Spleen (tissue), 11 donors: ENCODE results near the gene TYW1. TPM values are rescaled to one million over a fixed set of nuclear protein-coding genes. Genes with fewer than 3 reads are reported as not detected.
"Not testable (repeated sequence)": the region's sequence is repeated elsewhere in the genome, so short reads cannot be mapped to it uniquely, and the experiment has no call there.

Experiments
- DNase-seq: peaks from one replicate; pipeline ENCODE4 v3.0.0-alpha.2; 2020
- H3K27ac ChIP-seq, 8 donors: fragments of 200-600 bp; sonication (generic) in 7 of 8; 1 replicate in 4 of 8; 2 replicates in 4 of 8; pipeline versions ENCODE4 v1.5.0 to v1.8.0; 2016 to 2021; ENCODE audit warnings: inconsistent platforms in 4 of 8, mild to moderate bottlenecking in 4 of 8, moderate library complexity in 1 of 8
- H3K27me3 ChIP-seq, 7 donors: fragments of 200-600 bp; sonication (generic) in 6 of 7; replicated peaks in 1 of 7; 1 replicate in 4 of 7; 2 replicates in 3 of 7; pipeline versions ENCODE4 v1.5.0 to v1.8.0; 2016 to 2021; ENCODE audit warnings: inconsistent platforms in 3 of 7, mild to moderate bottlenecking in 1 of 7
- H3K36me3 ChIP-seq, 6 donors: fragments of 200-600 bp; sonication (generic) in 5 of 6; 1 replicate in 4 of 6; 2 replicates in 2 of 6; pipeline versions ENCODE4 v1.5.0 to v1.8.0; 2016 to 2021; ENCODE audit warnings: inconsistent platforms in 2 of 6
- H3K4me1 ChIP-seq, 6 donors: fragments of 200-600 bp; sonication (generic) in 5 of 6; 1 replicate in 3 of 6; 2 replicates in 3 of 6; pipeline versions ENCODE4 v1.5.0 to v1.8.0; 2016 to 2021; ENCODE audit warnings: inconsistent platforms in 3 of 6
- H3K4me3 ChIP-seq, 8 donors: fragments of 200-600 bp; sonication (generic) in 7 of 8; 1 replicate in 4 of 8; 2 replicates in 4 of 8; pipeline versions ENCODE4 v1.5.0 to v1.8.0; 2016 to 2021; ENCODE audit warnings: inconsistent platforms in 4 of 8, mild to moderate bottlenecking in 4 of 8, moderate library complexity in 2 of 8
- H3K9me3 ChIP-seq, 8 donors: fragments of 200-600 bp; sonication (generic) in 7 of 8; 1 replicate in 4 of 8; 2 replicates in 4 of 8; pipeline versions ENCODE4 v1.5.0 to v1.8.0; 2016 to 2021; ENCODE audit warnings: inconsistent platforms in 4 of 8
- POLR2A ChIP-seq, 3 donors: fragments of 450-650 bp; IDR thresholded peaks; one replicate each; pipeline ENCODE4 v1.5.1; 2017; ENCODE audit warnings: antibody characterized with exemption in 3 of 3, mild to moderate bottlenecking in 1 of 3
- POLR2AphosphoS5 ChIP-seq, 3 donors: sonication (generic); formaldehyde crosslinking; IDR thresholded peaks; one replicate each; pipeline ENCODE4 v1.5.1; 2017; ENCODE audit warnings: antibody characterized with exemption in 3 of 3
- WGBS, 5 donors: extraction: QIAGEN DNeasy Blood & Tissue Kit in 3 of 5; methylation state at CpG; one replicate each; pipeline versions ENCODE4 v1.1.5 to v1.1.7; 2013 to 2018; 5-methylcytosine and 5-hydroxymethylcytosine counted together
- intact Hi-C: fragments of 100-400 bp; cut with DNase I; formaldehyde crosslinking; loops from one replicate; pipeline ENCODE4 v1.15.0; 2023; ENCODE audit warnings: low total_unique reads
- polyA plus RNA-seq, 3 donors: library from polyadenylated mRNA; stranded (reverse); fragments of 200-250 nt; gene quantifications; one replicate each; pipeline ENCODE4 v1.2.1, GENCODE V29; 2013
- total RNA-seq, 7 donors: library from RNA; depleted of rRNA in 3 of 7; stranded (reverse); fragments of >200 nt in 3 of 7; fragmentation: NEBNext Ultra II Directional in 4 of 7; extraction: Animal tissue kit (Norgen Biotek cat#: 25700) in 4 of 7; gene quantifications; one replicate each; pipeline versions ENCODE4 v1.1.0 to v1.2.1, GENCODE V29; 2016 to 2021
- TF ChIP-seq, protein P1 (sequence below), 11 experiments: fragments of 200-600 bp in 7 of 11; fragments of 450-650 bp in 4 of 11; sonication (generic) in 4 of 11; IDR thresholded peaks in 8 of 11; conservative IDR thresholded peaks in 3 of 11; 1 replicate in 7 of 11; 2 replicates in 4 of 11; pipeline versions ENCODE4 v1.4.0 to v1.8.0; 2016 to 2021; ENCODE audit warnings: antibody characterized with exemption in 11 of 11, inconsistent platforms in 4 of 11, mild to moderate bottlenecking in 1 of 11
- donor health status: healthy with polysubstance abuse.
- donor health status: DM: no; HTN: no; CAD: no; lungs with moderate emphysema.
- donor health status: DM: no; HTN: no; CAD: no.
- donor health status: Bipolar disorder and iron deficiency.
- donor health status: healthy.
- donor health status: DM: no; HTN: no; CAD: no.
- donor health status: DM: yes; HTN: yes; CAD: no.

TYW1 gene
- total and polyA plus RNA-seq, 10 donors = 4.9 to 83.6 (median 20.8) TPM

DNA sequence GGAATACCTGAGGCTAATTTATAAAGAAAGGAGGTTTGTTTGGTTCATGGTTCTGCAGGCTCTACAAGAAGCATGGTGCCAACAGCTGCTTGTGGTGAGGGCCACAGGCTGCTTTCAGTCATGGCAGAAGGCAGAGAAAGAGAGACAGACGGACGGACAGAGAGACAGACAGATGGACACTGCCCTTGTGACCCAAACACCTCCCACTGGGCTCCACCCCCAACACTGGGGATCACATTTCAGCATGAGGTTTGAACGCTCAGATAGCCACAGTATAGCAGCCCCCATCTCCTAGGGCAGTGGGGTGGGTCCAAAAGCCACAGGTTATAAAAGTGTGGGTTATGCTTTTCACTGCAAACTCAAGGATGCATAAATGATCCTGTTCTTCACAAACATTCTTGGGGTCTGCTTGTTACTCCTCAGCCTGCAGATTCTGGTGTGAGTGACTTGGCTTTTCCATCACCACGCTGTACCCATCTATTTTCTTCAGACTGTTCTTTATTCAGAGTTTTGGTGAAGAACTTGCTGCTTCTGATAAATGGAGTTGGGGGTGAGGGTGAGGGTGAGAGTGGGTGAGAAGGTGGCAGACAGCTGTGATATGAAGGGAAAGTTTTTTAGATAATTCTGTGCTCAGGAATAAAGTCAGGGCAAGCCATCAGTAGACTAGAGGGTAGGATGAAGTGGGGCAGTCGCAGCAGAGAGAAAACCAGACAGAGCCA lies 194.5 kb downstream of the TYW1 start:
- WGBS, 5 donors = 83 to 99% (median 93%) methylated on average over 4 to 5 of the region's 5 CpGs
- H3K27ac ChIP-seq, intact Hi-C loops, DNase-seq, H3K27me3 ChIP-seq, H3K4me3 ChIP-seq, H3K4me1 ChIP-seq: not testable (repeated sequence)
- H3K9me3 ChIP-seq = peaks cover 0 to 13% (median 6%) of the 10 kb centered on the region in 8 donors
- peaks cover 0 to 15% (median 7%) of the 10 kb centered on the region in 6 donors for H3K36me3 ChIP-seq

DNA sequence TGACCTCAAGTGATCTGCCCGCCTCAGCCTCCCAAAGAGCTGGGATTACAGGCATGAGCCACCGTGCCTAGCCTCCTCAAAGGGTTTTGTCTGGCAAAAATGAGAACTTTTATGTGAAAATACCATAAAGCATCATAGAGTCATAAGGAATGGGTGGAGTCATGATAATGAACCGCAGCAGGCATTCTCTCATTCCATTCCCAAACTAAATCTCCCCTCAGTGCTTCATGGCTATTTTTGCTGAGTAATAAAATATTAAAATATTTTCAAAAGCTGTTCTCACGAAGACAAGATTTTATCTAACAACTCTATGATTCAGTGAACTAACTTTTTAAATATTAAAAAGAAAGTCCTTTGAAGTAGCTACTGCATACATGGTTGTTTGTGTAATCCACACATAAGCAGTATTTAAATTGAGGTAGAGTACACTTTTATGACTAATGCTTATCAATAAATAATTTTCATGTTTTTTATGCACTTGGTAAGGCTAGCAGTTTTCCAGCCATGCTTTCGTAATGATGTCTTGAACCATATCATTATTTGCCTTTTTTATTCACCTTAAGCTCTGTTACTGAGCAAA lies 195.6 kb downstream of the TYW1 start:
- WGBS, 5 donors = 90 to 96% (median 92%) methylated on average over 5 of the region's 5 CpGs
- Histone ChIP-seq H3K36me3 (peaks cover 0 to 25% (median 7%) of the 10 kb centered on the region in 6 donors), H3K9me3 (peaks cover 0 to 13% (median 6%) of the 10 kb centered on the region in 8 donors)
- intact Hi-C loops, DNase-seq, H3K4me1 ChIP-seq, H3K4me3 ChIP-seq, H3K27me3 ChIP-seq, H3K27ac ChIP-seq: not testable (repeated sequence)

DNA sequence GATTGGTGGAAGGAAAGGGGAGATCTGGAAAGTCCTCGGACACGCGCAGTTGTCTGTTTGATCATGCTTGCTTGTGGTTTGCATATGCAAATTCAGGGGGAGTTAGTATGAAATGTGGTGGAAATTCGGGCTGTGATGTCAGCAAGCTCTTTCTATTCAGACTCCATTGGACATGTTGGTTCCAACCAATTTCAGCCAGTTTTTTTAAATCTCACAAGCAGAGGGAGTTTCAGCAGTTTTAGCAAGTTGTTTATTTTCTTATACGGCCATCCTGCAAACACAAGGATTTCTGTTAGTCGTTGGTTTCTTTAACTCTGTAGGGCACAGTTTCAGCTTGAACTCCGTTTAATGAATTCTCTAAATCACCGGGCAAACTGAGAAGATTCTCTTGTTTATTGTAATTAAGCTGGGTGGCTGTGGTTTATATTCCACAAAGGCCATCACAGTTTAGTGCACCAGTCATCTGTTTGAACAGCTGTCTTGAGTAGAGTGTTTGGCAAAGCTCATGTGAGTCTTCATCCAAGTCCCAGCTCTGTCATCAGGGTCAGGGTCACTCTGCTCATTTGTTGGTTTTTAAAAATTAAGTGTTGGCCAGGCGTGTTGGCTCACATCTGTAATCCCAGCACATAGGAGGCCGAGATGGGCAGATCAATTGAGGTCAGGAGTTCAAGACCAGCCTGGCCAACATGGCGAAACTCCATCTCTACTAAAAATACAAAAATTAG lies 196.4 kb downstream of the TYW1 start:
- H3K4me1 ChIP-seq, H3K27me3 ChIP-seq, DNase-seq, intact Hi-C loops, H3K27ac ChIP-seq, H3K4me3 ChIP-seq: not testable (repeated sequence)
- Histone ChIP-seq H3K36me3 (peaks cover 0 to 34% (median 7%) of the 10 kb centered on the region in 6 donors), H3K9me3 (peaks cover 0 to 13% (median 6%) of the 10 kb centered on the region in 8 donors)
- 77 to 88% (median 82%) methylated on average over 11 of the region's 11 CpGs for WGBS, 5 donors

DNA sequence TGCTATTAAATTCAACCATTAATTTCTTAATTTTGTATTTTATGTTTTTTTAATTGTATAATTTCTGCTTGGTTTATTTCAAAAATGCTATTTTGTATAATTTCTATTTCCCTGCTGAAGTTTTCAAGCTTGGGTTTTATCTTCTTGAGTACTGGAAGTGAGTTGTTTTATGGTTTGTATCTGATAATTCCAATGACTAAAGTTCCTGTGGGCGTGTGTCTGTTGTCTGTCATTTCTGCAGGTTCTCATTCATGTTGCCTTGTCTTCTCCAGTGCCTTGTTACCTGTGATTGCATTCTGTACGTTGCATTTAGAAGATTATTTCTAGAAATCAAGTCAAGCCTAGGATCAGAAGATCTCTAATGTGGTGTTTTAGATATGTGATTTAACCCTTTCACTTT lies 199.5 kb downstream of the TYW1 start:
- not testable (repeated sequence) for DNase-seq
- WGBS, 5 donors = 87 to 97% (median 96%) methylated on average over 2 of the region's 2 CpGs

DNA sequence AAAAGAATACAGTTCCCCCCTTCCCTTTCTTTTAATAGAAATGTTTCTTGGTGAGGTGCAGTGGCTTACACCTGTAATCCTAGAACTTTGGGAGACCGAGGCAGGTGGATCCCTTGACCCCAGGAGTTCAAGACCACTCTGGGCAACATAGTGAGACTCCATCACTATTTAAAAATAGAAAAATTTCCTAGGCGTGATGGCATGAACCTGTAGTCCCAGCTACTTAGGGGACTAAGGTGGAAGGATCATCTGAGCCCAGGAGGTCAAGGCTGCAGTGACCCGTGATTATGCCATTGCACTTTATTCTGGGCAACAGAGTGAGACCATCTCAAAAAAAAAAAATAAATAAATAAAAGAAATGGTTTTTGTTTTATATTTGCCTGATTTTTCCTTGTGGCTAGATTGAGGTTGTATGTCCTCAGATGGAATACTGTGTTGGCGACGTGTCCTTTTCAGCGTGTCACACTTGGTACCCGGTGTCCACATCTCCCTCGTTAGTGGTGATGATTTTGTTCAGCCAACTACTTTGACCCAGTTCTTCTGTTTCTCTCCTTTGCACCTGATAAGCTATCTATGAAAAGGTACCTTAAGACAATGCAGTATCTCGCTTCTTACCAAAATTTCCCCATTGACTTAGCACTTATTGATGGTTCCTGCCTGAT lies 202.4 kb downstream of the TYW1 start:
- intact Hi-C loops, H3K4me3 ChIP-seq: not testable (repeated sequence)

More for the DNA sequence above, 199.5 kb downstream of the TYW1 start:
- H3K4me1 ChIP-seq, intact Hi-C loops, H3K27ac ChIP-seq, H3K27me3 ChIP-seq, H3K4me3 ChIP-seq: not testable (repeated sequence)
- H3K36me3 ChIP-seq = peaks cover 0 to 48% (median 7%) of the 10 kb centered on the region in 6 donors
- peaks cover 0 to 13% (median 6%) of the 10 kb centered on the region in 8 donors for H3K9me3 ChIP-seq

DNA sequence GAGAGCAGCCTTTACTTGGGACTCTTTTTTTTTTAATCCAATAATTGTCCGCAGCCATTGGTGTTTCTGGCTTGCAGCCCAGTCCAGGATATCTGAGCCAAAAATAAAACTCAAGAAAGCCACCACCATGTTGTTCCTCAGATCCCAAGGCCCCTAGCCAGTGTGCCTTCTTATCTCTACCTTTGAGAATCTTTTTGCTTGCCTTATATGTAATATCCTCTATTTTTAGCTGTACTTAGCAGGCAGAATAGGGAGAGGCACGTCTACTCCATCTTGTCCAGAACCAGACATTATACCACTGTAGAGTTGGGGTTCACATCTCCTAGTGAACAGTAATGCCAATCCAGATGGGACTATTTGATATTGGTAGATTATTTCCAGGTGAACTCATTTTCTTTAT lies 209.1 kb downstream of the TYW1 start:
- WGBS, 5 donors = 86 to 95% (median 92%) methylated on average over 2 of the region's 2 CpGs
- H3K9me3 ChIP-seq, DNase-seq, H3K4me3 ChIP-seq, H3K27me3 ChIP-seq, H3K4me1 ChIP-seq, H3K27ac ChIP-seq, intact Hi-C loops: not testable (repeated sequence)
- H3K36me3 ChIP-seq = peaks cover 0 to 40% (median 0%) of the 10 kb centered on the region in 6 donors

More for the DNA sequence above, 202.4 kb downstream of the TYW1 start:
- DNase-seq, H3K4me1 ChIP-seq, H3K27ac ChIP-seq, H3K27me3 ChIP-seq: not testable (repeated sequence)
- 94 to 97% (median 95%) methylated on average over 8 to 9 of the region's 9 CpGs for WGBS, 5 donors
- Histone ChIP-seq H3K36me3 (peaks cover 0 to 56% (median 7%) of the 10 kb centered on the region in 6 donors), H3K9me3 (peaks cover 0 to 13% (median 6%) of the 10 kb centered on the region in 8 donors)

DNA sequence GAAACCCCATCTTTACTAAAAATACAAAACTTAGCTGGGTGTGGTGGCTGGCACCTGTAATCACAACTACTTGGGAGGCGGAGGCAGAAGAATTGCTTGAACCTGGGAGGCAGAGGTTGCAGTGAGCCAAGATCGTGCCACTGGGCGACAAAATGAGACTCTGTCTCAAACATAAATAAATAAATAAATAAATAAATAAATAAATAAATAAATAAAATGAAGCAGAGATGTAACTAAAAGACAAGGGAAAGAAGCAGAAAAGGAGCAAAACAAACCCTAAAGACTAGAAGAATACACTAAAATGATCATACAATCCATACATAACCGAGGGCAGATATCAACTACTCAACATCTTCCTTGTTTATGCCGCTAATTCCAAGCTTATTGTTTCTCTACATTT lies 209.8 kb downstream of the TYW1 start:
- no peak overlapping the region for H3K27ac ChIP-seq
- no peaks in the 10 kb centered on the region for H3K27me3 ChIP-seq
- TF ChIP-seq POLR2A (IDR thresholded peaks at IDR 0.05) = no peak
- TF ChIP-seq POLR2AphosphoS5 (IDR thresholded peaks at IDR 0.05) = no peak
- TF ChIP-seq, protein P1, sequence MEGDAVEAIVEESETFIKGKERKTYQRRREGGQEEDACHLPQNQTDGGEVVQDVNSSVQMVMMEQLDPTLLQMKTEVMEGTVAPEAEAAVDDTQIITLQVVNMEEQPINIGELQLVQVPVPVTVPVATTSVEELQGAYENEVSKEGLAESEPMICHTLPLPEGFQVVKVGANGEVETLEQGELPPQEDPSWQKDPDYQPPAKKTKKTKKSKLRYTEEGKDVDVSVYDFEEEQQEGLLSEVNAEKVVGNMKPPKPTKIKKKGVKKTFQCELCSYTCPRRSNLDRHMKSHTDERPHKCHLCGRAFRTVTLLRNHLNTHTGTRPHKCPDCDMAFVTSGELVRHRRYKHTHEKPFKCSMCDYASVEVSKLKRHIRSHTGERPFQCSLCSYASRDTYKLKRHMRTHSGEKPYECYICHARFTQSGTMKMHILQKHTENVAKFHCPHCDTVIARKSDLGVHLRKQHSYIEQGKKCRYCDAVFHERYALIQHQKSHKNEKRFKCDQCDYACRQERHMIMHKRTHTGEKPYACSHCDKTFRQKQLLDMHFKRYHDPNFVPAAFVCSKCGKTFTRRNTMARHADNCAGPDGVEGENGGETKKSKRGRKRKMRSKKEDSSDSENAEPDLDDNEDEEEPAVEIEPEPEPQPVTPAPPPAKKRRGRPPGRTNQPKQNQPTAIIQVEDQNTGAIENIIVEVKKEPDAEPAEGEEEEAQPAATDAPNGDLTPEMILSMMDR (IDR thresholded peaks at IDR 0.05 in 8 of 11, conservative IDR thresholded peaks at IDR 0.05 in 3 of 11) = no peak
- H3K4me1 ChIP-seq = no peaks in the 10 kb centered on the region
- WGBS, 5 donors = 90 to 97% (median 96%) methylated on average over 5 of the region's 5 CpGs
- DNase-seq = no peak
- intact Hi-C loops = no loop called here
- peaks cover 0 to 37% (median 0%) of the 10 kb centered on the region in 6 donors for H3K36me3 ChIP-seq
- H3K9me3 ChIP-seq = no peaks in the 10 kb centered on the region
- no peak overlapping the region for H3K4me3 ChIP-seq

DNA sequence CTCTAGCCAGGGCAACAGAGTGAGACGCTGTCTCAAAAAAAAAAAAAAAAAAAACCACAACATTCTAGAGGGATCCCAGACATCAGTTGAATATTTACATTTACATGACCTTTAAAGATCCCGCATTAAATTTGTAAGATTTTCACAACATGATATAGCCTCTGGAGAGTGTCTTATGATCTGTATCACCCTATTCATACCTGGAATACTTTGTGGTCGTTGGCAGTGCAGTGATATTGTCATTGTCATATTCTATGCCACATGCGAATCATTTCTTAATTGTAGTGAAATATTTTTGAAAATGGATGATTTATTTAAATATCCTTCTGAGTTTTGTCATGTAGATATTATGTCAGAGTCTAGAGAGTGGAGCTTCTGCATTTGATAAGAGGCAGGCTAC lies 212.0 kb downstream of the TYW1 start:
- WGBS, 5 donors = 80 to 94% (median 92%) methylated on average over 4 of the region's 4 CpGs

More for the DNA sequence above, 212.0 kb downstream of the TYW1 start:
- H3K27ac ChIP-seq, H3K4me1 ChIP-seq, H3K9me3 ChIP-seq, H3K27me3 ChIP-seq, intact Hi-C loops, DNase-seq, H3K4me3 ChIP-seq: not testable (repeated sequence)
- H3K36me3 ChIP-seq = peaks cover 0 to 33% (median 0%) of the 10 kb centered on the region in 6 donors
